Measurements from ENCODE around the gene APPL1.
"Not testable (repeated sequence)": the region's sequence is repeated elsewhere in the genome, so short reads cannot be mapped to it uniquely, and the experiment has no call there.

DNA sequence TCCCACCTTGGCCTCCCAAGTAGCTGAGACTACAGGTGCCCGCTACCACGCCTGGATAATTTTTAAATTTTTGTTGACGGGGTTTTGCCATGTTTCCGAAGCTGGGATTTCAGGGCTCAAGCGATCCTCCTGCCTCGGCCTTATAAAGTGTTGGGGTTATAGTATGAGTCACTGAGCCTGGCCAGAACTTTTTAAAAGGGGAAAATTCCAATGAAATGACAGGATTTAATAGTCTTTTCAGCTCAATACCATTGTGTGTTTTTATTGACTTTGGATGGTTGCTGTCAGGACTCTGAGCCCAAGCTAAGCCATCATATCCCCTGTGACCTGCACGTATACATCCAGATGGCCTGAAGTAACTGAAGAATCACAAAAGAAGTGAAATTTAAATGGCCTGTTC, 76.0 kb downstream of the APPL1 start:
- TF ChIP-seq, protein P1, sequence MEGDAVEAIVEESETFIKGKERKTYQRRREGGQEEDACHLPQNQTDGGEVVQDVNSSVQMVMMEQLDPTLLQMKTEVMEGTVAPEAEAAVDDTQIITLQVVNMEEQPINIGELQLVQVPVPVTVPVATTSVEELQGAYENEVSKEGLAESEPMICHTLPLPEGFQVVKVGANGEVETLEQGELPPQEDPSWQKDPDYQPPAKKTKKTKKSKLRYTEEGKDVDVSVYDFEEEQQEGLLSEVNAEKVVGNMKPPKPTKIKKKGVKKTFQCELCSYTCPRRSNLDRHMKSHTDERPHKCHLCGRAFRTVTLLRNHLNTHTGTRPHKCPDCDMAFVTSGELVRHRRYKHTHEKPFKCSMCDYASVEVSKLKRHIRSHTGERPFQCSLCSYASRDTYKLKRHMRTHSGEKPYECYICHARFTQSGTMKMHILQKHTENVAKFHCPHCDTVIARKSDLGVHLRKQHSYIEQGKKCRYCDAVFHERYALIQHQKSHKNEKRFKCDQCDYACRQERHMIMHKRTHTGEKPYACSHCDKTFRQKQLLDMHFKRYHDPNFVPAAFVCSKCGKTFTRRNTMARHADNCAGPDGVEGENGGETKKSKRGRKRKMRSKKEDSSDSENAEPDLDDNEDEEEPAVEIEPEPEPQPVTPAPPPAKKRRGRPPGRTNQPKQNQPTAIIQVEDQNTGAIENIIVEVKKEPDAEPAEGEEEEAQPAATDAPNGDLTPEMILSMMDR (IDR thresholded peaks at IDR 0.05; ENCODE audit: poor library complexity) = not testable (repeated sequence)
- not testable (repeated sequence) for TF ChIP-seq EZH2 (IDR thresholded peaks at IDR 0.05; ENCODE audit: borderline replicate concordance)

All from hepatocyte (in vitro differentiated cells).